Retinal pigment epithelial cell (primary cell): ENCODE measurements around the gene C22orf31.

ENCODE experiments used
- DNase-seq: peaks from one replicate; pipeline ENCODE4 v3.0.0-alpha.2; 2010; ENCODE audit warnings: low read depth
- H3K4me3 ChIP-seq: 2 replicates; pipeline ENCODE4 v1.5.1; 2011; ENCODE audit warnings: mild to moderate bottlenecking, low read length, control low read depth, moderate library complexity
- TF ChIP-seq, protein P1 (sequence below): conservative IDR thresholded peaks from 2 replicates; pipeline ENCODE4 v1.5.1; 2011; ENCODE audit warnings: low read depth, low read length, control low read depth, inconsistent platforms

Gene C22orf31

DNA sequence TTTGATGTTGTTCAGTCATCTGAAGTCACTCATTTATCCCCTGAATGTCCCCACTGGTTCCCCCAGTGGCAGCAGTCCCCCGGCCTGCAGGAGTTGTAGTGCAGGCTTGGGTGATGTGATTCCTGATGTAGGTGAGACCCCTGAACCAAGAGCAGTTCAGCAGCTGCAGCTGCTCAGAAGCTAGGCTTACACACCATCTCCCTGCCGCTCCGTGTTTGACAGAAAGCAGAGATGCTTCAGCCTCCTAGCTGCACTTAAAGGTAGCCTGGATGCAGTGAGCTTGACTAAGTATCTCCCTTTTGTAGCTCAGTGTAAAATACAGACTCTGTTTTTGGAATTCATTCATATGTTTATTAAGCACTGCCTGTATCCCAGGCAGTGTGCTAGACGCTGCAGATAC is 47.3 kb downstream of the C22orf31 start:
- TF ChIP-seq, protein P1, sequence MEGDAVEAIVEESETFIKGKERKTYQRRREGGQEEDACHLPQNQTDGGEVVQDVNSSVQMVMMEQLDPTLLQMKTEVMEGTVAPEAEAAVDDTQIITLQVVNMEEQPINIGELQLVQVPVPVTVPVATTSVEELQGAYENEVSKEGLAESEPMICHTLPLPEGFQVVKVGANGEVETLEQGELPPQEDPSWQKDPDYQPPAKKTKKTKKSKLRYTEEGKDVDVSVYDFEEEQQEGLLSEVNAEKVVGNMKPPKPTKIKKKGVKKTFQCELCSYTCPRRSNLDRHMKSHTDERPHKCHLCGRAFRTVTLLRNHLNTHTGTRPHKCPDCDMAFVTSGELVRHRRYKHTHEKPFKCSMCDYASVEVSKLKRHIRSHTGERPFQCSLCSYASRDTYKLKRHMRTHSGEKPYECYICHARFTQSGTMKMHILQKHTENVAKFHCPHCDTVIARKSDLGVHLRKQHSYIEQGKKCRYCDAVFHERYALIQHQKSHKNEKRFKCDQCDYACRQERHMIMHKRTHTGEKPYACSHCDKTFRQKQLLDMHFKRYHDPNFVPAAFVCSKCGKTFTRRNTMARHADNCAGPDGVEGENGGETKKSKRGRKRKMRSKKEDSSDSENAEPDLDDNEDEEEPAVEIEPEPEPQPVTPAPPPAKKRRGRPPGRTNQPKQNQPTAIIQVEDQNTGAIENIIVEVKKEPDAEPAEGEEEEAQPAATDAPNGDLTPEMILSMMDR: no peak
- no peak overlapping the region for H3K4me3 ChIP-seq

DNA sequence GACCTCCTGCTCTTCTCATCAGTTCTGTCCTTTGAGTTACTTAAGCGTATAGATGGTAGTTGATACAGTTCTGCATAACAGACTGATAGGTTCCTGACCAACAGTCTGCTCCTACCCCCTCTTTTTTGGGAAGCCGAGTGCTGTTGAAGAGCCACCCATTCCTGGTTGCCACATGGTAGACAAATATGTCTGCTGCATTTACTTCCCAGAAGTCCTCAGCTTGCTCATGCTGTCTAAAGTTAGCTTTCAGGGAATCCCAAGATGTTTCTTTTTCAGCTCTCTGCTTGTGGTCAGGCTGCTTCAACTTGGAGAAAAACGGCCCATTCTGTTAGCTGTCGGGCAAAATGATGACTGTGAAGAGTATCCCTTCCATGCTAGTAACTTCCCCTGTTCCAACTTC is 48.7 kb downstream of the C22orf31 start:
- DNase-seq: no peak
- TF ChIP-seq, protein P1: no peak
- H3K4me3 ChIP-seq: no peak overlapping the region

More for the DNA sequence above, 47.3 kb downstream of the C22orf31 start:
- DNase-seq: no peak

DNA sequence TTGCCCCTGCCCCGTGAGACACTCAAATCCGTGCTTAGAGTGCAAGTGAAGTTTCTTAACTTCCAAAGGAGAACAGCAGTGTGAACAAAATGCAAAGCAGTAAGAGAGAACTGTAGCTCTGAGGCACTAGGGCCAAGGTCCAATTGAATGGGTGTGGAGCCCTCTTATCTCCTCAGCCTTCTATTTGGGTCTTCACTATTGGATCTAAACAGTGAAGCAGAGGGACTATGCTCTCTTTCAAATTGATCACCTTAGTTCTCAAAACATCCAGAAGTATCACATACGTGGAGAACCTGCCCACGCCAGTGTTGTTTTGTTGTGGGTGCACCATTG is 49.6 kb downstream of the C22orf31 start:
- H3K4me3 ChIP-seq: no peak overlapping the region
- TF ChIP-seq, protein P1: no peak
- DNase-seq: no peak

DNA sequence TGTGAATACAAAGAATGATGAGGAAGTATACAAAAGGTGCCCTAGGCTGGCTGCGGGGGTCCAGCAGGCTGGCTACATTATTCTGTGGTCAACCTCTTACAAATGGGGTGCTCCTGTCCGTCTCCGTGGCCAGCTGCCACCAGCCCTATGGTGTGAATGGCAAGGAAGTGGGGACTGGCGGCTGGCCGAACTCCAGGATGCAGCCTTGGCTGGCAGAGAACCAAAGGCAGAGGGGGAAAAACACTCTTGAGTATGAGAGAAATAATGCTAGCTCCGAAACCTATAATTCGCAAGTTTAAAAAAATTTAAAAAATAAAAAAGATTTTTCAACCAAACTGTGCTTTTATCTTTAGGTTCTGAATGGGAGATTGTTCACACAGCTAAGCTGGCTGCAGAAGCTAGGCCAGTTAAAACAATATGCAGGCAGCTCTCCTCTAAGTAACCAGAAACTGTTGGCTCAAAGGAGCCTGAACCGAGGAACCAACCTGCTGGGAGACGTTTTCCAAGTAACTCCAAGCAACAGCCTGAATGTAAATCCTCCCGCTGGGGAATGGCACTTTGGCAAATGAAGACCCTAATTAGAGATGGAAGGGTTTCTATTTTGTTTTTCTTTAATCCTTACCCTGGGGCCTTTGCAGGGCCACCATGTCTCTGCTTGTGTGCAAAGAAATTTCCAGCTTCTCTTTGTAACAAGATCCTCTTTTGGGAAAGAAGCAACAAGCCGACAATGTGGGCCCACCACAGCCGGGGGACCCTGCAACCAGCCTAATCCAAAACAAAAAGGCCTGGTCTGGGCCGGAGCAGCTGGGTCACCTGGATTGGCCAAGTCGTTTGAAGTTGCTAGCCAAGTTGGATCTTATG is 50.2 kb downstream of the C22orf31 start:
- no peak for DNase-seq
- no peak overlapping the region for H3K4me3 ChIP-seq
- TF ChIP-seq, protein P1: no peak

DNA sequence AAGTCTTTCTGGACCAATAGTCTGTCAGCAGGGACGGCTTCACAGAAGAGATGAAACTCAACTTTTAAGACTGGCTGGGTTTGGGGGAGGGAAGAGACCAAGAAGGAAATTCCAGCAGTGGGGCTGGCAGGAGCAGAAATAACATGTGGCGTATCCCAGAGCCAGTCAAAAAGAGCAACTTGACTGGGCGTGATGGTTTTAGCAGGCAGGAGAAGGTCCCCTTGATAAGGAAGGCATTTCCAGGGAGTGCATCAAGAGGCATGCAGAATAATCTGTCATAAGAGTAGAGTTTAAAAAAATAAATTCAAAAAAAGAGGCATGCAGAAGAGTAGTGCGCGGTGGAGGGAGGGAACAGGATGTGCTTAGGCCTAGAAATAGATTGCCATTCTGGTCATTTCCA is 52.5 kb downstream of the C22orf31 start:
- DNase-seq: no peak
- no peak overlapping the region for H3K4me3 ChIP-seq
- TF ChIP-seq, protein P1: no peak
